Parathyroid adenoma (tissue), 2 donors: ENCODE measurements around the gene NDFIP2.

ENCODE experiments used
- H2AFZ ChIP-seq: fragments of 300-600 bp; sonication (generic); one replicate; pipeline ENCODE4 v1.7.0; 2017; ENCODE audit warnings: antibody characterized with exemption, mild to moderate bottlenecking
- H3K27ac ChIP-seq: fragments of 300-600 bp; sonication (generic); one replicate; pipeline ENCODE4 v1.7.0; 2017
- H3K27me3 ChIP-seq: fragments of 300-600 bp; sonication (generic); one replicate; pipeline ENCODE4 v1.7.0; 2017; ENCODE audit warnings: low read length; ENCODE audit not compliant: control insufficient read depth, insufficient read depth
- H3K36me3 ChIP-seq: fragments of 300-600 bp; sonication (generic); one replicate; pipeline ENCODE4 v1.7.0; 2017; ENCODE audit warnings: low read length; ENCODE audit not compliant: control insufficient read depth, insufficient read depth
- H3K4me1 ChIP-seq: fragments of 300-600 bp; sonication (generic); one replicate; pipeline ENCODE4 v1.7.0; 2017; ENCODE audit warnings: control low read depth
- H3K4me2 ChIP-seq: fragments of 300-600 bp; sonication (generic); one replicate; pipeline ENCODE4 v1.7.0; 2017; ENCODE audit warnings: low read length
- H3K4me3 ChIP-seq: fragments of 300-600 bp; sonication (generic); one replicate; pipeline ENCODE4 v1.7.0; 2017; ENCODE audit warnings: low read depth, low read length
- H3K79me2 ChIP-seq: fragments of 300-600 bp; sonication (generic); one replicate; pipeline ENCODE4 v1.7.0; 2017; ENCODE audit warnings: control low read depth
- H3K9ac ChIP-seq: fragments of 300-600 bp; sonication (generic); one replicate; pipeline ENCODE4 v1.7.0; 2017; ENCODE audit warnings: mild to moderate bottlenecking
- H3K9me3 ChIP-seq: fragments of 300-600 bp; sonication (generic); one replicate; pipeline ENCODE4 v1.7.0; 2017; ENCODE audit warnings: low read length; ENCODE audit not compliant: control insufficient read depth
- TF ChIP-seq, protein P1 (sequence below): fragments of 300-600 bp; sonication (generic); IDR thresholded peaks from one replicate; pipeline ENCODE4 v1.7.0; 2017; ENCODE audit warnings: antibody characterized with exemption, mild to moderate bottlenecking
- donor health status: primary hyperparathyroidism.

Gene NDFIP2

GRCh38 chr13:79435561-79435990 is 45.4 kb upstream of the NDFIP2 start:
- no peak overlapping the region for H3K4me2 ChIP-seq
- TF ChIP-seq, protein P1, sequence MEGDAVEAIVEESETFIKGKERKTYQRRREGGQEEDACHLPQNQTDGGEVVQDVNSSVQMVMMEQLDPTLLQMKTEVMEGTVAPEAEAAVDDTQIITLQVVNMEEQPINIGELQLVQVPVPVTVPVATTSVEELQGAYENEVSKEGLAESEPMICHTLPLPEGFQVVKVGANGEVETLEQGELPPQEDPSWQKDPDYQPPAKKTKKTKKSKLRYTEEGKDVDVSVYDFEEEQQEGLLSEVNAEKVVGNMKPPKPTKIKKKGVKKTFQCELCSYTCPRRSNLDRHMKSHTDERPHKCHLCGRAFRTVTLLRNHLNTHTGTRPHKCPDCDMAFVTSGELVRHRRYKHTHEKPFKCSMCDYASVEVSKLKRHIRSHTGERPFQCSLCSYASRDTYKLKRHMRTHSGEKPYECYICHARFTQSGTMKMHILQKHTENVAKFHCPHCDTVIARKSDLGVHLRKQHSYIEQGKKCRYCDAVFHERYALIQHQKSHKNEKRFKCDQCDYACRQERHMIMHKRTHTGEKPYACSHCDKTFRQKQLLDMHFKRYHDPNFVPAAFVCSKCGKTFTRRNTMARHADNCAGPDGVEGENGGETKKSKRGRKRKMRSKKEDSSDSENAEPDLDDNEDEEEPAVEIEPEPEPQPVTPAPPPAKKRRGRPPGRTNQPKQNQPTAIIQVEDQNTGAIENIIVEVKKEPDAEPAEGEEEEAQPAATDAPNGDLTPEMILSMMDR: no peak
- H3K4me3 ChIP-seq: no peak overlapping the region
- H3K4me1 ChIP-seq: no peaks in the 10 kb centered on the region
- H3K36me3 ChIP-seq: no peaks in the 10 kb centered on the region
- no peak overlapping the region for H3K9ac ChIP-seq
- no peak overlapping the region for H3K27ac ChIP-seq
- no peaks in the 10 kb centered on the region for H3K9me3 ChIP-seq
- H3K27me3 ChIP-seq: no peaks in the 10 kb centered on the region
- H2AFZ ChIP-seq: no peak overlapping the region
- no peaks in the 10 kb centered on the region for H3K79me2 ChIP-seq

- H3K4me1 ChIP-seq: no peaks in the 10 kb centered on the region
- no peak overlapping the region for H3K27ac ChIP-seq
- H2AFZ ChIP-seq: no peak overlapping the region
- H3K36me3 ChIP-seq: no peaks in the 10 kb centered on the region
- no peaks in the 10 kb centered on the region for H3K9me3 ChIP-seq
- no peak overlapping the region for H3K9ac ChIP-seq
- no peak overlapping the region for H3K4me3 ChIP-seq
- H3K4me2 ChIP-seq: no peak overlapping the region
- TF ChIP-seq, protein P1: no peak
- H3K27me3 ChIP-seq: no peaks in the 10 kb centered on the region
- no peaks in the 10 kb centered on the region for H3K79me2 ChIP-seq
Observed at GRCh38 chr13:79439275-79439674, 41.7 kb upstream of the NDFIP2 start.

DNA sequence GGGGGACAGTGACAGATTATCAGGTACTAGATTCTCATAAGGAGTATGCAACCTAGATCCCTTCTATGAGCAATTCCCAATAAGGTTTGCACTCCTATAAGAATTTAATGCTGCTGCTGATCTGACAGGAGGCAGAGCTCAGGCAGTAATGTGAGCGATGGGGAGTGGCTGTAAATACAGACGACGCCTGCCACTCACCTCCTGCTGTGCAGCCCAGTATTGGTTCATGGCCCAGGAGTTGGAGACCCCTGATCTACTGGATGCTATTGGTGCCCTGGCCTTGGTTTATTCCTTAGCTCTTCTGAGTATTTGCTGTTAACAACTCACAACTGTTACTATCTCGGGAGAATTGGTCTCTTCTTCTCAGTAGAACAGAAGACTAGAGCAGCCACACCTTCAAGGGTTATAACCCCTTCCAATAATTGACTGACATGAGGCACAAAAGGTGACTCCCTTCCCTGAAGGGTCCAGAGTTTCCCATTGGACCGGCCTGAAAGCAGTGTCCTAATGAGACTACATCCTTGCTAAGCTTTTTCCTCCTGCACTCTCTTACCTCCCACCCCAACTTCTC is 39.9 kb upstream of the NDFIP2 start:
- Histone ChIP-seq H3K9me3 (no peaks in the 10 kb centered on the region), H3K4me1 (no peaks in the 10 kb centered on the region), H3K4me2 (no peak overlapping the region), H3K79me2 (no peaks in the 10 kb centered on the region), H3K9ac (no peak overlapping the region), H3K27ac (no peak overlapping the region), H3K36me3 (no peaks in the 10 kb centered on the region), H3K4me3 (no peak overlapping the region), H2AFZ (no peak overlapping the region), H3K27me3 (no peaks in the 10 kb centered on the region)
- TF ChIP-seq, protein P1: no peak

DNA sequence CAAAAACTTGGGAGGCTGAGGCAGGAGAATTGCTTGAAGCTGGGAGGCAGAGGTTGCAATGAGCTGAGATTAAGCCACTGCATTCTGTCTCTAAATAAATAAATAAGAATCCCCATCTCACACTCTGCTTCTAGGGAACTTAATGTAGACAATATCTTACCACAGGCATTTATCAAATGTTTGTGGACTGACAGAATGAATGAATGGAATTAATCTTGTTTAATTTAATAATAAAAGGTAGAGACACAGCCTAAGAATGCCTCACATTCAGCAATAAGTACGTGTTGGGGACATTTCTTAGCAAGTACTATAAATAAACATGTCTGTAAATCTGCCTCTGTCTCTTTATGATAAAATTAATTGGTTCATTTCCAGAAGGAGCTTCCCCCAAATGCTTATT is 38.7 kb upstream of the NDFIP2 start:
- Histone ChIP-seq H3K4me1 (no peaks in the 10 kb centered on the region), H3K9me3 (no peaks in the 10 kb centered on the region), H3K4me3 (no peak overlapping the region), H2AFZ (no peak overlapping the region), H3K36me3 (no peaks in the 10 kb centered on the region), H3K79me2 (no peaks in the 10 kb centered on the region), H3K9ac (no peak overlapping the region), H3K27me3 (no peaks in the 10 kb centered on the region), H3K4me2 (no peak overlapping the region), H3K27ac (no peak overlapping the region)
- TF ChIP-seq, protein P1: no peak

- Histone ChIP-seq H3K4me3 (no peak overlapping the region), H3K79me2 (no peaks in the 10 kb centered on the region), H3K4me1 (no peaks in the 10 kb centered on the region), H3K9ac (no peak overlapping the region), H2AFZ (no peak overlapping the region), H3K9me3 (no peaks in the 10 kb centered on the region), H3K4me2 (no peak overlapping the region), H3K27ac (no peak overlapping the region), H3K36me3 (no peaks in the 10 kb centered on the region), H3K27me3 (no peaks in the 10 kb centered on the region)
- TF ChIP-seq, protein P1: no peak
Observed at GRCh38 chr13:79442706-79443105, 38.2 kb upstream of the NDFIP2 start.
